GOT3 (cell line): ENCODE data around the gene PIAS4.

Experiments used
- DNase-seq: peaks from one replicate; lab custom pipeline; 2025; ENCODE audit warnings: mixed read lengths; lab: John Stamatoyannopoulos, UW

The PIAS4 gene

DNA sequence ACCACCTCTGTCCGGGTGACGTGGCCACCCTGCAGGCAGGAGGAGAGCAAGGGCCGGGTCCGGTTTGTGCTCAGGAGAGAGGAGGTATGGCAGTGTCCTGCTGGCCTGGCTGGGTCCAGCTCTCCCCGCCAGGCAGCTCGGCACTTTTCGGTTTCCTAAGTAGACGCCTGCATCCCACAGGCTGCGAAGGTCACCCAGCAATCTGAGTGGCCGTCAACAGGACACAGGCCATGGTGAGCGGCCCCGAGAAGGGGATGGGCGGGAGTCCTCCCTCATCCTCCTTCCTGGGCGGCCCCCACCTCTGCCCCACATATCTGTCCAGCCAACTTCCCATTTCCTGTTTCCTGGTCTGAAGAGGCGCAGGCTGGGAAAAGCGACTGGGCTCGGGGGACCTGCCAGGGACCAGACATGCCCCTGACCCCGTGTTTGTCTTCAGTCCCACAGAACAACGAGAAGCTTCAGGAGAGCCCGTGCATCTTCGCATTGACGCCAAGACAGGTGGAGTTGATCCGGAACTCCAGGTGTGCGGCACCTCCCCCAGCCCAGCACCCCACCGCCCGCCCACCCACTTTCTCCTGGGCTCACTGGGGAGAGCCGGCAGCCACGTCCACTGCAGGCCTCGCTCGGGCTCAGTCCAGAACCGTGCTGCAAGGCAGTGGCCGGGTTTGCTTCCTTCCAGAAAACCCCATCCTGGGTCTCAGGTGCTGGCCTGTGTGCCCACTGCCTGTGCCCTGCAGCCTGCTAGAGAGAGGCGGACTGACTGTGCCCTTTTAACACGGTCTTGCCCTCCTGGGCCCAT, 16.3 kb downstream of the PIAS4 start:
- DNase-seq, result no peak

DNA sequence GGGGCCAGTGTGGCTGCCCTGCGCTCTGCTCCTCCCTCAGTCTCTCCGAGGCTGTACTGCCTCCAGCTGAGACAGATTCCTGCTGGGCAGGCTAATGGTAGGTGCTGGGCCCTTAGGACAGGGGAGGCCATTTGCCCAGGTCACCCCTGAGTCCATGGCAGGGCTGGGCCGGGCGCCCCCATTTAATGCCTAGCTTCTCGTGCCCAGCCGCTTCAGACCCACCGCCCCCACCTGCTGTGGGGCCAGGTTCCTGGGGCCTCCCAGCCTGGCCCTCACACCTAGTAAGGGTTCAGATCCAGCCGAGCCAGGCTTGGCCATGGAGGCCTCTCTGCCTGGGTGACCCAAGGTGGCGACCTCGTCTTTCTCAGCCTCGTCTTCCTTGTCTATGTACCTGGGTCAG, 17.8 kb downstream of the PIAS4 start:
- no peak for DNase-seq

DNA sequence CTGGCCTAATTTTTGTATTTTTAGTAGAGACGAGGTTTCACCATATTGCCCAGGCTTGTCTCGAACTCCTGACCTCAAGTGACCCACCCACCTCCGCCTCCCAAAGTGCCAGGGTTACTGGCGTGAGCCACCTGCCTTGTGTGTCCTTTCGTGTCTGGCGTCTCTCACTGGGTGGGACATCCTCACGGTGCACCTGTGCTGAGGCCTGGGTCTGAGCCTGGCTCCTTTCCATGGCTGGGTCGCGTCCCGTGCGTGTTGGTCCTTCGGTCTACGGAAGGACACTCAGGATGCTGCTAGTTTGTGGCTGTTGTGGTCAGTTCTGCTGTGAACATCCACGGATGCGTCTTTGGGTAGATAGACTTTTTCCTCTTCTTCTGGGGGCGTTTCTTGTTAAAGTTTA, 19.6 kb downstream of the PIAS4 start:
- DNase-seq, result no peak

DNA sequence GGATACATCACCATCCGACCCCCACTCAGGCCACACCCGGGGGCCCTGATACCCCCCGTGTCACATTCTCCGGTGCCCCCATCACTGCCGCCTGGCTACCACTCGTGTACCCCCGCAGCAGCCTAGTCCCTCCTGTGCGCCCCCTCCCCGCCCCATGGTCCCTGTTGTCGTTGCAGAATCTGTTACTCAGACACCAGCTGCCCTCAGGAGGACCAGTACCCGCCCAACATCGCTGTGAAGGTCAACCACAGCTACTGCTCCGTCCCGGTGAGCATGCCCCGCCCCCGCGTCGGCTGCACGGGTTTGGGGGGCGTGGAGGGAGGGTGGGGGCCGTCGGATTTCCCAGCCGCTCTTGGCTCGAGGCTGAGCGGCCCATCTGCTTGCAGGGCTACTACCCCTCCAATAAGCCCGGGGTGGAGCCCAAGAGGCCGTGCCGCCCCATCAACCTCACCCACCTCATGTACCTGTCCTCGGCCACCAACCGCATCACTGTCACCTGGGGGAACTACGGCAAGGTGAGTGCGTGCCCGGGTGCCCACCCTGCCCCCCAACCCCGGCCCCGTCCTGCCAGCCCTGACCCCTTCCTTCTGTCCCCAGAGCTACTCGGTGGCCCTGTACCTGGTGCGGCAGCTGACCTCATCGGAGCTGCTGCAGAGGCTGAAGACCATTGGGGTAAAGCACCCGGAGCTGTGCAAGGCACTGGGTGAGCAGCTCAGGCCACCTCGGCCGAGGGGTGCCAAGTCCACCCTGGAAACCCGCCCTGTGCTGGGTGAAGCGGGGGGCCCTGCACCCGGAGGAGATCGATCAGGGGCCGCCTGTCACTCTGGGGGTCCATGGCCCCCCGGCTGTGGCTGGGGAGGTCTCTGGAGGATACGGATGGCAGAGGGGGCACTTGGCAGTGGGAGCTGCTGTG, 21.1 kb downstream of the PIAS4 start:
- DNase-seq, result no peak

DNA sequence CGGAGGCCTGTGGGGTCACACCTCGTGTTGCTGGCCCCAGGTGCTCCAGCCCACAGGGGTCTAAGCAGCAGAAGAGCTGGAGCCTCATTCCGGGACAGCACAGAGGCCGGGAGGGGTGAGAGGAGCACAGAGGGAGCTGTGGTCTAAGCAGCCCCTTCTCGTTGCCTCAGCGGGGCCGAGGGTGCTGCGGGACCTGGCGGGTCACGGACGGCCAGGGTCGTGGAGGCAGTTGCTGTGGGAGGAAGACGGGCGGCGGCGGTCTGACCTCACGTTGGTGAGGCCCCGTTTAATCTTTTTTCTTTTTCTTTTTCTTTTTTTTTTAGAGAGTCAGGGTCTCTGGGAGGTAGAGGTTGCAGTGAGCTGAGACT, 21.7 kb downstream of the PIAS4 start:
- DNase-seq, result no peak

DNA sequence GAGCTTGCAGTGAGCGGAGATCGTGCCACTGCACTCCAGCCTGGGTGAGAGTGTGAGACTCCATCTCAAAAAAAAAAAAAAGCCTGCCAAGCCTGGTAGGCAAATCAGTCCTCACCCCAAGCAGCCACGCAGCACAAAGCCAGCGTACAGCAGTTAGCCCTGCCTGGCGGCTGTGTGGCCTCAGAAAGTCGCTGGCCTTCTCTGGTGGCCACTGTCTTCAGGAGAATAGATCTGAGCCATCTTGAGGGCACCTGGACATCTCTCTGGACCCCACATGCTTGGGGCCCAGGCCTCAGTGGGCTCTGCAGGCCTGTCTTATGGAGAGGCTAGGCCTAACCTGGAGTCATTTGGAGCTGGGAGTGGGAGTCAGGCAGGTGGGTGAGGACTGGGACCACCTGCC, 23.0 kb downstream of the PIAS4 start:
- no peak for DNase-seq

DNA sequence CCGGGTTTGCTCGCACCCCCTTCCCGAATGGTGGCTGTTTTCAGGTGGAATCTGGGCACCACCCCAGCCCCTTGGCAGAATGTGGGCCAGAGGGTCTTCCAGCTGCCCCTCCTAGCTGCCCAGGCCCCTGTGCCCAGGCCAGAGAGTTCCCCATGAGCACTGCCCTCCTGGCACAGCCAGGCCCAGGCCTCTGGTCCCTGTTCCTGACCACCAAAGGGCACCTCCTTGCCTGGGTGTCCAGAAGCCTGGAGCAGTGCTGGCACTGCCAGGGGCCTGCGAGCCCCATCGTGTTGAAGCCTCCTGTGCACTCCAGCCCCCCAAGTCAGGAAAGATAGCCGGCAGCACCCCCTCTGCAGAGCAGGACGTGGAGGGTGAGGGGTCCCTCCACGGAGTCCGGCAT, 23.4 kb downstream of the PIAS4 start:
- DNase-seq, result no peak

DNA sequence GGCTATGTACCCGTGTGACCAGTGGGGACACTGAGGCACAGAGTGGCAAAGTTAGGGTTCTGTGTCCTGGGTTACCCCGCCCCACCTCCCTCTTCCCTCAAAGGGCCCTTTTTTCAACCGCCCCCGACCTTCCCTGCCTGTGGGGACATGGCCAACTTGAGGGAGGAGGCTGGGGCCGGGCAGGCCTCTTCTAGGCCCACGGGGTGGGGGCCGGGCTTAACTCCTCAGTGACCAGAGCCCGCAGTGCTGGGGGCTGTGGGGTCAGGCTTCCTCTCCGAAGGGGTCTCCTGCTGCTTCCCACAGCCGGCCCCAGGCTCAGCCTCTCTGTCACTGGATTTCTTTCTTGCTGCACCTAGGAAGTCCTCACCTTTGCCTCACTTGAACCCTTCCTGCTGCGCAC, 23.9 kb downstream of the PIAS4 start:
- DNase-seq, result no peak

DNA sequence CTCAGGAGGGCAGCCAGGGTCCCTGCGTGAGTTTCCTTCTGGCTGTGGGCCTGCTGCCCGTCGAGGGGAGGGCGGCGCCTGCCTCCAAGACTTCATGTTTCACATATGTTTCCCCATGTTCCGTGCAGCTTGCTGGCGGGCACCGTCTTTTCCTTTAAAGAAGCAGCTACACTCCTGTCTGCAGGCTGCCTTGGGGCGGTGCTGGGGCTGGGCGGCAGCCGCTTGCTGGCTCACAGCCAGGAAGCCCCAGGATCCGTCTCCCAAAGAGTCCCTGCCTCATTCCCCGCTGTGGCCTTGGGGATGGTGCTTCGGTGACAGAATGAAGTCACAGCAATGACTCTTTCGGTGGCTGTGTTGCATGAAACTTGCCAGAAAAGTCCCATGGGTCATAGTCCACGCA, 24.9 kb downstream of the PIAS4 start:
- no peak for DNase-seq

DNA sequence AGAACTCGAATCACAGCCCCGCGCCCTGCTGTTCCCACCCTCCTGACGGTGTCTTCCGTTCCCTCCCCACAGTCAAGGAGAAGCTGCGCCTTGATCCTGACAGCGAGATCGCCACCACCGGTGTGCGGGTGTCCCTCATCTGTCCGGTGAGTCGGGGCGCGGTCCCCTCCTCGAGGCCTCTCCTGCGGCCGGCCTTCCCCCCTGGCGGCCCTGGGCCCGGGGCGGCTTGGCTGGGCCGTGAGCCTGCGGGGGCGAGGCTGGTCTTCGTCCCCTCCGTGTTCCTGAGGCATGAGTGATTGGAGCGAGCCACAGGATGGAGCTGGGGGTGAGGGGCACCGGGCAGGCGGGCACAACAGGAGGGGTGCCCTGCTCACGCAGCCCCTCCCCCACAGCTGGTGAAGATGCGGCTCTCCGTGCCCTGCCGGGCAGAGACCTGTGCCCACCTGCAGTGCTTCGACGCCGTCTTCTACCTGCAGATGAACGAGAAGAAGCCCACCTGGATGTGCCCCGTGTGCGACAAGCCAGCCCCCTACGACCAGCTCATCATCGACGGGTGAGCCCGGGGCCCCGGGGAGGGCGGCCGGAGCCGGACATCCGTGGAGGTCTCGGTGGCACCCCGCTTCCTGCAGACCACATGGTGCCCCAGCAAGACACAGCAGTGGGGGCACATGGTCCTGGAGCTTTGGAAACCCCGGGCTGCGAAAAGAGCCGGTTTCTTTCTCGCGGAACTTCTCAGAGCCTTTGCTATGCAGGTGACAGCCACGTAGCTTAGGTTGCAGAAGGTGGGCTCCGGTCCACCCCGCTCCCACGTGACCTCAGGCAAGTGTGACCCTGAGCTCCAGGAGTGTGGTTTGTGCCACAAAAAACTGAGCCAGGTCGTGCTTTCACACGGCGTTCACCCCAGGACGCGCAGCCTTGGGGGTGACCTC, 25.8 kb downstream of the PIAS4 start:
- DNase-seq, result no peak

DNA sequence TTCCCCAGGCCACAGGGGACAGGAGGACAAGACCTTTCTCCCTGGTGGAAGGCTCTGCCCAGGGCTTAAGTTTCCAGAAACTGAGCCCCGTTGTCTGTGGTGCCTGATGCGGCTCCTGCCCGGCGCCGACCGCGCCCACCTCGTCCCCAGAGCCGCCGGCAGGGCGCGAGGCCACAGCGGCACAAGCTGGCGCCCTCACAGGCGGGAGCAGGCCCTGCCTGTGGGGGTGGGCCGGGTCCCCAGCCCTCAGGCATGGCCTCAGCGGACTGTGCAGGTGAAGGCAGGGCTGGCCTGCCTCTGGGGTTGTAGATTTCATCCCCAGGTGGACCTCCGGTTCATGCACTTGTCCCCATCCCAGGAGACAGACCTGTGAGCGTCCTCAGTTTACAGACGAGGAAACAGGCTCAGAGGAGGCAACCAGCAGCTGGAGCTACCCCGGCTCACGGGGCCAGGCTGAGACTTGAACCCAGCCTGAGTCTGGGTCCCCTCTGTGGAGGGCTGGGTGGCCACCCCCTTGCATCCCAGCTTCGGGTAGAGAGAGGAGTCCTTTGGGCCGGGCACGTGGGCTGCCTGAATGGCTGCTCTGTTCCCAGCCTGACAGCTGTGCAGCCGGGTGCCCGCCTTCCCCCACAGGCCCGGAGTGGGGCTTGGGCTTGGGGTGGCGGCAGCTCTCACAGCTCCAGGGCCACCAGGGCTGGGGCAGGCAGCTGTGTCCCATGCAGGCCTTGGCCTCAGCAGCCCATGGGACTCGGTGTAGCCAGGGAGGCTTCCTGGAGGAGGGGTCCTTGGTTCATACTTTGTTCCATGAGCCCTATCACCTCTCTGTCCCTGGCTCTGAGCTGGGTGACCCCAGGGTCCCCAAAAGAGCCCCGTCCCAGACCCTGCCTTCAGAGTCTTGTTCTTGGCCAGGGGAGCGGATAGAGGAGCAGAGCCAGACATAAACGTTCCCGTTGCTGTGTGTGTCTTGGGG, 26.8 kb downstream of the PIAS4 start:
- no peak for DNase-seq

DNA sequence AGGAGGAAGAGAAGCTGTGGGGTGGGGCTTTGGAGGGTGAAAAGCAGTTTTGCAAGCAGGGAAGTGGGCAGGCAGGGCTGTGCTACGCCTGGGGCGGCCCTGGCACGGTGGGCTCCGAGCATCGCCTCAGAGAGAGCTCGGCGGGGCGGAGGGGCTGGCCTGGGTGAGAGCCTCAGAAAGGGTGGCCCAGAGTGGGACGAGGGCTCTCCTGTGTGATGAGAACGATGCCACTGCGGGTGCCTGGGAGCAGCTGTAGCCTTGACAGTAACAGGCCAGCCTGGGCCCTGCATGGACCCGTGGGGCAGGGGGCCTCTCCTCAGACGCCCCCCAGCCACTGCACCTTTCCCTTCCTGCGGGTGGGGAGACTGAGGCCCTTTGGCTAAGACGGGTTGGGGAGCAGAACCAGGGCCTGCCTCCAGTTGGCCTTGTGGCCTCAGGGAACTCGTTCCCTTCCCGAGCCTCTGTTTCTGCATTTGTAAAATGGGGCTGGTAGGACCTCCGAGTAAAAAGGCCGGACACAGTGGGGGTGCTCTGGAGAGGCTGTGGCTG, 27.6 kb downstream of the PIAS4 start:
- DNase-seq, result no peak

DNA sequence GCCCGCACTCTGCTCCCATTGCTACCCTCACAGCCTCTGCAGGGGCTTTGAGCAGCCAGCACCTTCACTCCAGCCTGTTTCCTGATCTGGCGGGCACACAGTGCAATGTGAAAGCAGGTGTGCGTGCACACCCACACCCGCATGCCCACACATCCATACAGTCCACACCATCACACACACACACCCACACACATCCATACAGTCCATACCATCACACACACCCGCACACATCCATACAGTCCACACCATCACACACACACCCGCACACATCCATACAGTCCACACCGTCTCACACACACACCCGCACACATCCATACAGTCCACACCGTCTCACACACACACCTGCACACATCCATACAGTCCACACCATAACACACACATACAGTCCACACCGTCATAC, 28.0 kb downstream of the PIAS4 start:
- DNase-seq, result no peak

DNA sequence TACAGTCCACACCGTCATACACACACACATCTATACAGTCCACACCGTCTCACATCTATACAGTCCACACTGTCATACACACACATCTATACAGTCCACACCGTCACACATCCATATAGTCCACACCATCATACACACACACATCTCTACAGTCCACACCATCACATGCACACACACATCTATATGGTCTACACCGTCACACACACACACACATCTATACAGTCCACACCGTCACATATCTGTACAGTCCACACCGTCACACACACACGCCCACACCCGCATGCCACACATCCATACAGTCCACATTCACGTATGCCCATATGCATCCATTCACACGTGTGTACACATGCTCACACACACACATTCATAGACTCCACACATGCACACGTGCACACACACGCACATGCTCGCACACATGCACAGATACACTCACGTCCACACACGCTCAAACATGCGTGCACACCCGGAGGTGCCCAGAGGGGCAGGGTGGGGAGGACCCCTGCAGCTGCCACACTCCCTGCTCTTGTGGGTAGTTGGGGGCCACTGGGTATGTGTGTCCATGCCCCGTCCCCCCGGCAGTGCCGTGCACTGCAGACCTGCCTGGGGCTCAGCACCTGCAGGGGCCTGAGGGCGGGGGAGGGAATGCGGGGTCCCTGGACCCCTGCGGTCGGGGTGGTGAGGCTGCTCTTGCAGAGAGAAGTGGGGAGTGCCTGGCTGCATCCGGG, 29.2 kb downstream of the PIAS4 start:
- DNase-seq, result no peak

DNA sequence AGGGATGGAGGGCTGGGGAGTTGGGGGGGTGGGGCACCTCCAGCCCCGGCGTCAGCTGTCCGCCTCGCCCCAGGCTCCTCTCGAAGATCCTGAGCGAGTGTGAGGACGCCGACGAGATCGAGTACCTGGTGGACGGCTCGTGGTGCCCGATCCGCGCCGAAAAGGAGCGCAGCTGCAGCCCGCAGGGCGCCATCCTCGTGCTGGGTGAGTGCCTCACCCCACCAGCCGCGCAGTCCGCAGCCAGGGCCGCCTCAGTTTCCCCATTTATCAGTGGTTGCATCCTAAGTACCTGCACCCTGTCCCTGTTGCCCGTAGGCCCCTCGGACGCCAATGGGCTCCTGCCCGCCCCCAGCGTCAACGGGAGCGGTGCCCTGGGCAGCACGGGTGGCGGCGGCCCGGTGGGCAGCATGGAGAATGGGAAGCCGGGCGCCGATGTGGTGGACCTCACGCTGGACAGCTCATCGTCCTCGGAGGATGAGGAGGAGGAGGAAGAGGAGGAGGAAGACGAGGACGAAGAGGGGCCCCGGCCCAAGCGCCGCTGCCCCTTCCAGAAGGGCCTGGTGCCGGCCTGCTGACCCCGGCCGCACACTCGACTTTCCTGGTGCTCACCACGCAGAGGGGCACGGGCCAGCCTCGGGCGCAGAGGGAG, 29.9 kb downstream of the PIAS4 start:
- no peak for DNase-seq

DNA sequence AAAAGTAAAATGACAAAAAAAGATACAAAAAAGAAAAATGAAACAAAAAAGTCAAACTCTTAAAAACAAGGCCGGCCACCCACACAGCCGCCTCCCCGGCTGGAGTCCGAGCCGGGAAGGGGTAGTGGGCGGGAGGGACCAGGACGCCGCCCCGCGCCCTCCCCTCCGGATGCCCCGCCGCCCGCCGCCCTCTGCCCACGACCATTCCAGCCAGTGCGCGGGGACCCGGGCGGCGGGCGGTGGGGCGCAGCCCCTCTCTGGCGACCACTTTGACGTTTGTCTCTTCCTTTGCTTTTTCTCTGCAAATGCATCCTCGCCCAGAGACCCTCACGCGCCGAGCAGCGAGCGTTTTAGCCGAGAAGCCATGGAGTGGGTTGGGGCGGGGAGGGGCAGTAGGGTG, 30.5 kb downstream of the PIAS4 start:
- DNase-seq, result no peak

DNA sequence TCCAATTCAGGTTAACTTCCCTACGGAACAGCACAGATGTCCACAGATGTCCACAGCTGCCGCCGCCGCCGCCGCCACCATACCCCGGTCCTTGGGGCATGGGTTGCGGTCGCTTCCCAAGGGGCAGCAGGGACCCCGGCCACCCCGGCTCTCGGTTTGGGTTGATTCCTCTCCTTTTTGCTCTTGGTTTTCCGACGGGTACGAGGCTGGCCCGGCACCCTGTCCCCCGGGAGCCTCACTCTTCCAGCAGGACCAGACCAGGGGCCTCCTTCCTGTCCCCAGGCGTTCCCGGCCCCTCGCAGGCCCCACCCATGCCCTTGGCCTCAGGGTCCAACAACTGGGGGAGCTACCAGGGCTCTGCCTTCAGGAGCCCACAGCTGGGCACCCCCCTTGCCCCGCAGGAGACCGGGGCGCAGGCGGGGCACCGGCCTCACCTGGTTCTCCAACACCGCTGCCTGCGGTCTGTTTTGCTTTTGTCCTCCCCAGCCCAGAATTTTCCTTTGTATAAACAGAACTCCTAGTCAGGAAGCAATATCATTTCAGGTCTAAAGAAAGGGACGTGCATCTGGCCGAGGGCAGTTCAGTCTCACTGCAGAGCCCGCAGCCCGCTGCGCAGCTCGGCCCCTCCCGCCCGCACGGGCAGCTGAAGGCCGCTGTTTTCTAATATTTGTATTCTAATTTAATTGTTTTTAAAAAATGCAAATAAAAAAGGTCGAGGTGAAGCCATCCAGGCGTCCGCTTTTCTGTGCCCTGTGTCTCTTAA, 31.3 kb downstream of the PIAS4 start:
- DNase-seq, result no peak

DNA sequence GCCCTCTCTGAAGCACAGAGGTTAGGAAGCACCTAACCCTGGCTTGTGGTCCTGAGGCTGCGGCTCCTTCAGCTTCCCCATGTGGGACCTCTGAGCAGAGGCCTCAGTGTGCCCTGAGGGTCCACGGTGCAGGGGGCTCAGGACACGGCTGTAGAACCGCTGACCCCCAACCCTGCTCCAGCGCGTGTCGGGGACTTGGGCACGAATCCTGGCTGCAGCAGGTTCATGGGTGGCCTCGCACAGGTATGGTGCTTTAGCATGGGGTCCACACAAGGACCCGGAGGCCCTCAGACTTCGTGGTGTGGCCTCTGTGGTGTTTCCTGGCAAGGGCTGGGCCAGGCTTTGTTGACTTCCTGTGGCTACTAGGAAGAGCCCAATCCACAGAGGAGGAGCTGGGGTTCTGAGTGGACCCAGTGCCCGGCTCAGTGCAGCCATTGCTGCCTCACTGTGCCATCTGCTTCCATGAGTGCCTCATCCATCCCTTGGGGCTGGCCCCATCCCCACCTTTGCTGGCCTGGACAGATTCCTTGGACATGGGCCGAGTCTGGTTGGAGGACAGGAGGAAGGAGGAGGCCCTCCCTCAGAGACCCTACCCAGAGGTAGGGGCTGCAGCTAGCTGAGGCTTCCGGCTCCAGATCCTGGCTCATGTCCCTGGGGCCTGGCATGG, 34.7 kb downstream of the PIAS4 start:
- no peak for DNase-seq
